SKM-1 treated with dmso at 0.1 percent for 144 hours (cell line): ENCODE data around the gene ITIH6.
A peak's percentile ranks its signal among the peaks of the same experiment; 100 is the strongest.
"Not testable (repeated sequence)": the region's sequence is repeated elsewhere in the genome, so short reads cannot be mapped to it uniquely, and the experiment has no call there.

ENCODE experiments used
- DNase-seq: peaks from one replicate; lab custom pipeline; 2025; ENCODE audit not compliant: unreplicated experiment; lab: John Stamatoyannopoulos, UW

Gene ITIH6

DNA sequence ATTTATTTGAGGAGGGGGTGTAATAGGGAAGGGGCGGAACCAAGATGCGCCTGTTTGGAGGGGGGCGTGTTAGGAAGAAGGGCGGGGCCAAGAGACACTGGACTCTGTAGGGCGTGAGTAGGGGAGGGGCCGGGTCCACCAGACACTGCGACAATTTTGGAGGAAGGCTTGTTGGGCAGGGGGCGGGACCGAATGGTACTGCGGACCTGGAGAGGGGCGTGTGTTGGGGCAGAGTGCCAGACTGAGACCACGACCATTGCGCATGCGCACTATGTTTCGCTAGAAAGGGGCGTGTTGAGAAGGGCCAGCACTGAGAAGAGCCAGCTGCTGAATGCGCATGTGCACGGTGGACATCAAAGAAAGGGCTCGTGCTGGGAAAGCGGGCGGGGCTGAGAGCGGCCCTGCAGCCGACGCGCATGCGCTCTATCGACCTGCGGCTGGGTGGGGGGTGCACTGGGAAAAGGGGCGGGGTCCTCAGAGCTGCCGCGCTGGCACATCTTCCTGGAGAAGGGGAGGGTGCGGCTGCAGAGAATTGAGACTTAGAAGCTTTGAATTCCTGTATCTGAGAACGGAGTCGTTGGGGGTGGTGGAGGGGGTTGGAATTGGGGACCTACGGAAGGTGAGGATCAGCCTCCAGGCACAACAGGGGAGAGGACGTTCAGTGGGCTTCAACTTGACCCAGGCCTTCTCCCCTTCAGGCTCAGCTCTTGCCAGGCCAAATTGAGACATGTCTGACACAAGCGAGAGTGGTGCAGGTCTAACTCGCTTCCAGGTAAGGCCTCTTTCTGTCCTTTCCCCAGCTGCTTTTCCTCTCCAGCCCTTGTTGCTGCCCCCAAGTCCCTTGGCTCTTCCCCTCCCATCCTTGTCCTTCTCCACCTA, 10.8 kb upstream of the ITIH6 start:
- DNase-seq: peak; percentile 74

- DNase-seq: no peak
These were observed 10.1 kb upstream of the ITIH6 start for GRCh38 chrX:54808109-54808604.

- no peak for DNase-seq
These were observed 9.6 kb upstream of the ITIH6 start, which contains the start of gene MAGED2 for GRCh38 chrX:54807524-54808108. MAGED2 (plus strand) TSS chrX:54807745; CDS start chrX:54809332, 1,587 bp downstream.

DNA sequence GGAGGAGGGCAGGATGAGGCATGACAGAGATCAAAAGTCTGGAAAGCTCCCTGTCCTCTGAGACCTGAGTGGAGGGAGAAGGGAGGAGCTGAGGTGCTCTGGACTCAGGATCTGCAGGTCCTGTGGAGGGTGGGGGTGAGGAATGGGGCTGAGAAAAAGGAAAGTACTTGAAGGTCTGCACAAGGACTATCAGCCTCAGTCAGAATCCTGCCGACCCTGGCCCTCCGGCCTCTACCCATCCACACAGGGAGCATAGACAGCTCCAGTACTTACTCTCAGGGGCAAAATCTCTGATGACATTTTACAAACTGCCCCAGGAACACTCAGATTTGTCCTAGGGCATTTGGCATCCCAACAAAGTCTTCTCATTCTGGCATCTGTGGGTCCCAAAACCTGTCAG, 991 bp upstream of the ITIH6 start:
- DNase-seq: no peak

GRCh38 chrX:54794795-54795194, 3.3 kb downstream of the ITIH6 start:
- no peak for DNase-seq

DNA sequence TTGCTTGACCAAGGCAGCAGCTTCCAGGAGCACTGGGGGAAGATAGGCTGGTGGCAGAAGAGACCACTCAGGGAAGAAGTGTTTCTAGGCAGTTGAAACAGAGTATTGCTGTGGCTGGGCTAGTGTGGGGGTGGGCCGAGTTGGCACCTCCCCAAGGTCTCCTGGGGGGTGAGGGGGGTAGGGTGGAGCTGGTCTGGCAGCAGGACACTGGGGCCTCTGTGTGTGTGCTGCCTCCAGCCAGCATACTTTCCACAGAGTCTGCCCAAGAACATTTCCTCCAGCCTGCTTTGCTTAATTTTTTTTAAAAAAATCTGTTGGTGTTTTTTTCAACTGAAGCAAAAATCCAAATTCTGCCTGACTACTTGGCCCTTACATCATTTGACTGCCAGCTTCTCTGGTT, 4.0 kb downstream of the ITIH6 start:
- DNase-seq: no peak

DNA sequence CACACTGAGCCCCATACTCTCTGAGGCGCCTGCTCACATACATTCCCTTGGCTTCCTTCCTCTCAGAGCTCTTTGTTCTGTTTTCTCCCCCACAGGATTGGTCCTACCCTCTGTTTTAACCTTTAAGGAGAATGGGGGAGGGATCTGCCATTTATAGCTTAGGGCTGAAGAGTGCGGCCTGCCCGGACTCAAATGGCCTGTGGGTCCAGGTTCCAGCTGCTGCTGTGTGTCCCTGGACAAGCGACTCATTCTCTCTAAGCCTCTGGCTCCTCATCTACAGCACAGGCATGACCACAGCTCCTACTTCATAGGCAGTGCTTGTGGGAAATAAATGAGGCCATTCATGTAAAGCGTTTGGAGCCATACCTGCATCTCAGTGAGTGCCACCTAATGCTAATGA, 8.7 kb downstream of the ITIH6 start:
- DNase-seq: not testable (repeated sequence)

DNA sequence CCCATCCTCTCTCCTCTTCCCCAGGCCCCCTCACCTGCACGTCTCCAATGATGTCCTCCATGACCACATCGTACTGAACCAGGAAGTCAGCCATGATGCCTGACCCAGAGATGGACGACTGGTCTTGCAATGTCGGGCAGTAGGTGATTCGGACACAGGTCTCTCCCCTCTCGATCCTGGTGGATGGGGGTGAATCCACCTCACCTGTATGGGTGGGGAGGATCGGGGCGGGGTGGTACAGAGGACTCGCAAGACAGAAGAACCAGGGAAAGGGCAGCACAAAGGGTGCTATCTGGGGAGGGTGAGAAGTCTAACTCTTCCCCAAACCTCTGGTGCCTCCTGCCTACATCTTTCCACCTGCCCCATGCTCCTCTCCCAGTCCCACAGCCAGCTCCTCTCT, 9.6 kb downstream of the ITIH6 start:
- no peak for DNase-seq

DNA sequence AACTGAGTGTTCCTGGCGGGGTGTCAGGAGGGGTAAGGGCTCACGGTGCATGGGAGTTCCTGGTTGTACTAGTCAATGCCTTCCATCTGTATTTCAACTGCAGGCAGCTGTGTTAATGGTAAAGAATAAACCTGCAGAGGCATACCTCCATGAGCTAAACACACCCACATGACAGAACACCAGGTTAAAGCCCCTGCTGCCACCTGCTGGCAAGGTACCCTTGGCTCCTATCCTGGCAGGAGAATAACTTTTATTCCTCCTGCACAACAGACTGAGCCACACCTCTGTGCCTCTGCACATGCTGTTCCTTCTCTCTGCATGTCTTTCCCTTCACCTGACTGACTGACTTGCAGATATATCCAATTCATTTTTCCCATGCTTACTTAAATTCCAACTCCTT, 11.1 kb downstream of the ITIH6 start:
- no peak for DNase-seq

DNA sequence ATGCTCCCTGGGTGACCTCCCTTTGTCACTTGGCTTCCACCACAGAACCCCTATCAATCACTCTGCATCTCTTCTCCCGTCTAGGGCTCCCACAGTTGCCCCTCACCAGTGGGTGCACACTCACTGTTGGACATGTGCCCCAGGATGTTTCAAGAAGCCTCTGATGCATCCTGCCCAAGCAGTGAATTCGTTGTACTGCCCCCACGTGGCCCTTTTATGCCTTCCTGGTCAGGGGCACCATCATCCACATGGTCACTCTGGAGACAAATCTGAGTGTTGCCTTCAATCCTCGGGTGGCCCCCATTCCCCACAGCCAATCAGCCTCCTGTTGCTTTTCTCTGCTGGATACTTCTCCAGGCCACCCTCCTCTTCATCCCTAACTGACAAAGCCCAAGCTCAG, 12.2 kb downstream of the ITIH6 start:
- no peak for DNase-seq

GRCh38 chrX:54776987-54777672, 20.9 kb downstream of the ITIH6 start:
- no peak for DNase-seq

GRCh38 chrX:54776061-54776460, 22.0 kb downstream of the ITIH6 start:
- no peak for DNase-seq

GRCh38 chrX:54774391-54775094, 23.5 kb downstream of the ITIH6 start:
- not testable (repeated sequence) for DNase-seq

DNA sequence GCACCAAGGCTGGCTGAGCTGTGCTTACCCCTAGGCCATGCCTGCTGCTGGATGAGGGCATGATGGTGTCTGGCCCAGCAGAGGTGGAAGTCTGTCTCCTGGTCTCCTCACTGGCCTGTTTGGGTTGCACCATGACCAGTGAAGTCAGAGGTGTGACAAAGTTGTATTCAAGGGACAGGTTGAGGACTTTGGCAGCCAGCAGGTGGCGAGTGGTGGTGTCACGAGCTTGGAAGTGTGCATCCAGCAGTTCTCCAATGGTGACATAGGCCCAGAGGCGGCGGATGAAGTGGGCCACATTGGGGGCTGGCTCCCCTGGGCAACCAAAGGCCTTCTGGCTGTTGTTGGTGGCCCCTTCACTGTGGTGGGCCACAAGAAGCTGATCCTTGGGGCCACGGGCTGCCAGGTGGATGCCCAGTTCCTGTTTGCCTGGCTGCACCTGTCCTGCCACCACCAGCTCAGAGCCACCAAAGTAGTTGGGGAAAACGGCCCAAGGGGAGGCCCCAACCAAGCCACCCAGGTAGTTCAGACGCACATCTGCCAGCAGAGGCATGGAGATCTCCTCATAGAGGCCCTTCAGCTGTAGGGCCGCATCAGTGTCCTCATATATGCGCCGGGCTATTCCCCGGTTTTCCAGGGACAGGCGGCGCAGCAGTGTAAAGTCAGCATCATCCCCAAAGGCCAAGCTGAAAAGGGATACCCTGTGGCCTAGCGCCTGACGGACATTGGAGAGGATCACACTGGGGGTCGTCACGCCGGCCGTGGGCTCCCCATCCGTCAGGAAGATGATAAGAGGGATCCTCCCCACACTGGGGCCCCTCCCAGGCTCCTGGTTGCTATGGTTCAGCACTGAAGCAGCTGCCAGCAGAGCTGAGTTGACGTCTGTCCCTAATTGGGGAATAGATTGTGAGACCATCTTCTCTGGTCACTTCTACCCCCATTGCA, 39.7 kb downstream of the ITIH6 start:
- no peak for DNase-seq

GRCh38 chrX:54754854-54755253, 43.2 kb downstream of the ITIH6 start:
- no peak for DNase-seq

- no peak for DNase-seq
These were observed 49.4 kb downstream of the ITIH6 start for GRCh38 chrX:54748626-54749025.

- no peak for DNase-seq
These were observed 50.2 kb downstream of the ITIH6 start for GRCh38 chrX:54747733-54748393.

GRCh38 chrX:54746928-54747327, 51.1 kb downstream of the ITIH6 start:
- no peak for DNase-seq

DNA sequence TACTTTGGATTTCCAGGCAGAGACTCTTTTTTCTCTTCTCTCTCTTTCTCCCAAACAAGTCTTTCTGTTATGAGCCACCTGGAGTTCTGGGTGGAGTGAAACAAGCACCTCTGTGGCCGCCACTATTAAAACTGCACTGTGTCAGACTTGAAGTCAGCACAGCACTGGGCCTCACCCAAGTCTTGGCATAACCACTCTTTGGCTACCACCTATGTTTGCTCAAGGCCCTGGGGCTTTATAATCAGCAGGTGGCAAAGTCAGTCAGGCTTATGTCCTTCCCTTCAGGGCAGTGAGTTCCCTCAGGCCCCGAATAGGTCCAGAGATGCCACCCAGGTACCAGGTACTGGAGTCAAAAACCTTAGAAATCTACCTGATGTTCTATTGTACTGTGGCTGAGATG, 52.4 kb downstream of the ITIH6 start:
- DNase-seq: no peak
